A549 treated with Mapracorat at 1 μM for 4 hours (cell line): ENCODE measurements around the gene USP33. TPM values are rescaled to one million over a fixed set of nuclear protein-coding genes. Genes with fewer than 3 reads are reported as not detected.

Experiments
- total RNA-seq: library from RNA; stranded (reverse); fragments of 200-300 nt; extraction: Qiagen RNA extraction; gene quantifications from 5 replicates; pipeline ENCODE4 v1.2.3, GENCODE V29; 2022

USP33 gene
- 15.1 to 19.8 TPM (median 17.2 TPM) in 5 replicates for total RNA-seq

DNA sequence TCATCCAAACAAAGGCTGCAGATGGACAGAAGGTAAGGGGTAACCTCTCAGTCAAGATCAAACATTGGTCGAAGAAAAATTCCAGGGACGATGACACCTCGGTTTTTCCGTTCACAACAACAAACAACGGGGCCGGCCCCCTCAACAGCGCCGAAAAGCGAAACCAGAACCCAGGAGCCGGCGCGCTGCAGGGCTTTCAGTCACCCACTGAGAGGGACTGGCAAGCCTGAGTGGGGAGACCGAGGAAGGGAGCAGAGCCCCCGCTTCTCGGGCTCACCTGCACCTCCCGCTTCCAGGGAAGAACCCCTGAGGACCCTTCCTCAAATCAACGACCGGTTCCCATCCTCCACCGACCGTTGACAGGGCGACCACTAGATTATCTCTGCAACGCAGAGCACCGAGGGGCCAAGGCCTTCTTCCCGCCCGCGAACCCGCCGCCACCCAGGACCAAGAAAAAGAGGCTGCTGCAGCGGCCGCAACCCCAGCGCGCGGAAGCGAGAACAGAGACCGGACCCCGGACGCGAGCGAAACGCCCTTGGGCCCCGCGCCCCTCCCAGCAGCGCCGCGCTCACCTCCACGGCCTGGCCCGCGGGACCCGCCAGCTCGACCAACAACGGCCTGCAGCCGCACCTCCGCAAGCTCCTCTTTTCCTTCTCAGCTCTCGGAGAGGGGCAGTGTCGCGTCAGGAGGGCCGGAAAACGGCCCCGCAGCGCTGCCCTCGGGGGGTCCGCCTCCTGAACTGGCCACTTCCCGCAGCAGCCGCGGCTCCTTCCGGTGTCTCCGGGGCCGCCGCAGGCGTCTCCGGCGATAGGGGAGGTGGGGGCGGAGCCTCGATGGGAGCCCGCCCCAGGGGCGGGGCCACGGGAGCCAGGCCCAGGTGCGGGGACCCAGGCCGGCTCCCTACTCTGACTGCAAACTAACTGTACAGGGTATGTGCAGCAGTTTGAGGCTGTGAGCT is at the start of gene USP33:
USP33 (minus strand) TSS at position 782 of the 958 bp plus-strand sequence. CDS start 18,155 bp downstream, outside the sequence.

DNA sequence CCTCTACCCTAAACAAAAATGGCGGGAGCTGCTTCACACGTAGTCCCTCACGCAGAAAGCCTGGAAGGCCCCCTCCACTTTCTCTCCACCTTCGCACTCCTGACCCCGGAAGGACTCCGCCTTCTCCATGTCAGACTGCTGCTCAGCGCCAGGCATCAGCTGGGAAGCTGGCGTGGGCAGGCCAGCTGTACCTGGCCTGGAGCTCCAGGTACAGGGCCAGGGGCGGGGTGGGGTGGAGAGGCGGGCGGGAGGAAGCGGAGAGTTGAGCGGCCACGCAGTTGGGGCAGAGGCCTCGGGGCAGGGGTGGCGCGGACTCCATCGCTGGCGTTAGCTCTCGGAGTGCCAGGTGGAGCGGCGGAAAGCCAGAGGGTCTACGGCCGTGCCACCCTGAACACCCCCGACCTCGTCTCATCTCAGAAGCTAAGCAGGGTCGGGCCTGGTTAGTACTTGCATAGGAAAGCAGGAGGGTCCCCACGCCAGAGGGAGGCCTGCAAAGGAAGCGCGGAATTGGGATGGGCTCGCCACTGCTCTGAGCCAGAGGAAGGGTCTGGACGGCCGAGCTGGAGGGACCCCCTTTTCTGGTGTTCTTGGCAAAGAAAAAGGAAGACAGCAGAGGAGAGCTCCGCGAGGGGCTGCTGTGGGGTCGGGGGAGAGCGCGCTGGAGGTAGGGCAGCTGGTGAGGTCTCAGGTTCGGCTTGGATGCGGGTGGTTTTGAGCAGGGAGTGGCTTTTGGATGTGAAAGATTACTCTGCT is 20.1 kb upstream of the USP33 start, which contains the start of gene MIGA1:
MIGA1 (plus strand) TSS at position 121 of the 753 bp plus-strand sequence. CDS start 3,604 bp downstream, outside the sequence.

DNA sequence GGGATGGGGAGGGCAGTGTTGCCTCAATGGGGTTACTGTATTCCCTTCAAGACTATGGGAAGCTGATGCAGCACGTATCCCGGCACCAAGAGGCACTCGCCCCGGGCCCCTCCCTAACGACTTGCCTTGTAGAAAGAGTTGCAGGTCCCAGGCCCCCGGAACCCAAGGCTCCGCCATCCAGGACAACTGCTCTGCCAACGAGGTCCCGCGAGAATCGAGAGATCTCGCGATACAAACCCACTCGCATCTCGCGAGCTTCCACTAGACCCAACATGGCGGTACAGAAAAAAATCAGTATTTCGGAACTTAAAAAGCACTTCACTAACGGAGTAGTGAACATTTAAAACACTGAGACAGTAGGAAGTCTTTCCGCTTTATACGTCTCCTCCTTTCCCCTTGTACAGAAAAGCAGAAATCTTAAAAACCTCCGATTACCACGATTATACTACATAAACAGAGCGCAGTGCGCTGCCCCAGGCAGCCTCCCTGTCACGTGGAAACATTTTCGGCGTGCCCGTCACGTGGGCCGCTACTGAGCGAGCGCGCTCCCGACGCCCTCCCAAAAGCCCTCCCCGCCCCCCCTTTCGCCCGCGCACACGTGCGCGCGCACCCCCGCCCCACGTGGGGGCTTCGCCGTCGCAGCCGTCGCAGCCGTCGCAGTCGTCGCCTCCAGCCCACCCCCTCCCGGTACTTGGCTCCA is 77.0 kb downstream of the USP33 start, which contains the start of gene ZZZ3:
ZZZ3 (minus strand) TSS at position 199 of the 700 bp plus-strand sequence. CDS start 49,304 bp downstream, outside the sequence.

Other genes with a start within 250 kb of the USP33 start
- gene ZZZ3, start 77.2 kb downstream of the USP33 start, total RNA-seq = 13.6 to 17.4 TPM (median 15.7 TPM) in 5 replicates
- gene MIGA1, start 19.8 kb upstream of the USP33 start, total RNA-seq = 4.2 to 7.3 TPM (median 6.8 TPM) in 5 replicates
- gene NEXN, start 128.8 kb upstream of the USP33 start, total RNA-seq = 5.7 to 11.2 TPM (median 7.1 TPM) in 5 replicates
- 90.9 to 128 TPM (median 108 TPM) in 5 replicates for gene FUBP1, start 219.2 kb upstream of the USP33 start, total RNA-seq
- 39.5 to 54.4 TPM (median 48.8 TPM) in 5 replicates for gene DNAJB4, start 245.1 kb upstream of the USP33 start, total RNA-seq